Measurements from ENCODE around the gene YBEY. TPM values are rescaled to one million over a fixed set of nuclear protein-coding genes. Genes with fewer than 3 reads are reported as not detected.

Gene YBEY
- total and polyA plus RNA-seq, 2 of the 13 experiments (the other 11 are each of a cell fraction or from before 2014, with no cell fraction given): 6.5 to 8.9 TPM

GRCh38 chr21:46336603-46337002 lies 50.5 kb downstream of the YBEY start:
- ChIA-PET POLR2A (no interaction called here), CTCF (ENCODE audit: low intra/inter-chr PET ratio, low total read pairs) (no interaction called here)
- Histone ChIP-seq H3K4me2 (ENCODE audit: low read depth, low read length) (no peak overlapping the region), H3K79me2 (ENCODE audit: insufficient read depth, low read length) (peaks cover 4% of the 10 kb centered on the region), H3K4me1 (ENCODE audit: insufficient read depth, low read length) (no peaks in the 10 kb centered on the region), H4K20me1 (ENCODE audit: insufficient read depth, low read length) (no peaks in the 10 kb centered on the region), H3K4me3 (replicated peaks in 1 of 3; ENCODE audit: insufficient read depth in 1 of 3, low read depth in 2 of 3, low read length in 3 of 3) (no peak overlapping the region), H3K36me3 (replicated peaks in 1 of 2; ENCODE audit: control insufficient read depth in 1 of 2, insufficient read depth in 2 of 2, low read length in 2 of 2) (peaks cover 8 to 45% of the 10 kb centered on the region in 2 experiments), H3K27me3 (ENCODE audit: control insufficient read depth in 1 of 2, insufficient read depth in 2 of 2, low read length in 2 of 2) (no peaks in the 10 kb centered on the region), H3K27ac (ENCODE audit: extremely low read length, insufficient read depth, low read length) (no peak overlapping the region), H3K9me3 (ENCODE audit: low read length) (no peaks in the 10 kb centered on the region), H2AFZ (ENCODE audit: low read length) (no peak overlapping the region), H3K9ac (ENCODE audit: insufficient read depth, low read depth, low read length) (no peak overlapping the region)
- TF ChIP-seq SAP130 (CRISPR knock-in tag; IDR thresholded peaks at IDR 0.05; ENCODE audit: low read depth) (no peak), ZFP36 (IDR thresholded peaks at IDR 0.05; ENCODE audit: borderline replicate concordance, low read depth, low read length, partially characterized antibody) (no peak), ZNF709 (CRISPR knock-in tag; IDR thresholded peaks at IDR 0.05) (no peak), PPARG (CRISPR knock-in tag; conservative IDR thresholded peaks at IDR 0.05) (no peak), ZNF367 (CRISPR knock-in tag; IDR thresholded peaks at IDR 0.05; ENCODE audit: borderline replicate concordance) (no peak), ZNF317 (CRISPR knock-in tag; IDR thresholded peaks at IDR 0.05) (no peak), MYNN (CRISPR knock-in tag; IDR thresholded peaks at IDR 0.05; ENCODE audit: low read depth) (no peak), KLF12 (CRISPR knock-in tag; IDR thresholded peaks at IDR 0.05; ENCODE audit: borderline replicate concordance) (no peak), ZNF496 (CRISPR knock-in tag; IDR thresholded peaks at IDR 0.05; ENCODE audit: insufficient replicate concordance) (no peak), KAT2B (IDR thresholded peaks at IDR 0.05; ENCODE audit: borderline replicate concordance, low read depth, low read length) (no peak), SMAD1 (CRISPR knock-in tag; IDR thresholded peaks at IDR 0.05; ENCODE audit: borderline replicate concordance, low read depth) (no peak)
- TF ChIP-seq, protein P1, sequence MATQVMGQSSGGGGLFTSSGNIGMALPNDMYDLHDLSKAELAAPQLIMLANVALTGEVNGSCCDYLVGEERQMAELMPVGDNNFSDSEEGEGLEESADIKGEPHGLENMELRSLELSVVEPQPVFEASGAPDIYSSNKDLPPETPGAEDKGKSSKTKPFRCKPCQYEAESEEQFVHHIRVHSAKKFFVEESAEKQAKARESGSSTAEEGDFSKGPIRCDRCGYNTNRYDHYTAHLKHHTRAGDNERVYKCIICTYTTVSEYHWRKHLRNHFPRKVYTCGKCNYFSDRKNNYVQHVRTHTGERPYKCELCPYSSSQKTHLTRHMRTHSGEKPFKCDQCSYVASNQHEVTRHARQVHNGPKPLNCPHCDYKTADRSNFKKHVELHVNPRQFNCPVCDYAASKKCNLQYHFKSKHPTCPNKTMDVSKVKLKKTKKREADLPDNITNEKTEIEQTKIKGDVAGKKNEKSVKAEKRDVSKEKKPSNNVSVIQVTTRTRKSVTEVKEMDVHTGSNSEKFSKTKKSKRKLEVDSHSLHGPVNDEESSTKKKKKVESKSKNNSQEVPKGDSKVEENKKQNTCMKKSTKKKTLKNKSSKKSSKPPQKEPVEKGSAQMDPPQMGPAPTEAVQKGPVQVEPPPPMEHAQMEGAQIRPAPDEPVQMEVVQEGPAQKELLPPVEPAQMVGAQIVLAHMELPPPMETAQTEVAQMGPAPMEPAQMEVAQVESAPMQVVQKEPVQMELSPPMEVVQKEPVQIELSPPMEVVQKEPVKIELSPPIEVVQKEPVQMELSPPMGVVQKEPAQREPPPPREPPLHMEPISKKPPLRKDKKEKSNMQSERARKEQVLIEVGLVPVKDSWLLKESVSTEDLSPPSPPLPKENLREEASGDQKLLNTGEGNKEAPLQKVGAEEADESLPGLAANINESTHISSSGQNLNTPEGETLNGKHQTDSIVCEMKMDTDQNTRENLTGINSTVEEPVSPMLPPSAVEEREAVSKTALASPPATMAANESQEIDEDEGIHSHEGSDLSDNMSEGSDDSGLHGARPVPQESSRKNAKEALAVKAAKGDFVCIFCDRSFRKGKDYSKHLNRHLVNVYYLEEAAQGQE (IDR thresholded peaks at IDR 0.05; ENCODE audit: borderline replicate concordance in 1 of 2, low read depth in 1 of 2, low read length in 2 of 2): no peak
- TF ChIP-seq, protein P2, sequence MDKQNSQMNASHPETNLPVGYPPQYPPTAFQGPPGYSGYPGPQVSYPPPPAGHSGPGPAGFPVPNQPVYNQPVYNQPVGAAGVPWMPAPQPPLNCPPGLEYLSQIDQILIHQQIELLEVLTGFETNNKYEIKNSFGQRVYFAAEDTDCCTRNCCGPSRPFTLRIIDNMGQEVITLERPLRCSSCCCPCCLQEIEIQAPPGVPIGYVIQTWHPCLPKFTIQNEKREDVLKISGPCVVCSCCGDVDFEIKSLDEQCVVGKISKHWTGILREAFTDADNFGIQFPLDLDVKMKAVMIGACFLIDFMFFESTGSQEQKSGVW (CRISPR knock-in tag; IDR thresholded peaks at IDR 0.05; ENCODE audit: borderline replicate concordance): no peak
- TF ChIP-seq, protein P3, sequence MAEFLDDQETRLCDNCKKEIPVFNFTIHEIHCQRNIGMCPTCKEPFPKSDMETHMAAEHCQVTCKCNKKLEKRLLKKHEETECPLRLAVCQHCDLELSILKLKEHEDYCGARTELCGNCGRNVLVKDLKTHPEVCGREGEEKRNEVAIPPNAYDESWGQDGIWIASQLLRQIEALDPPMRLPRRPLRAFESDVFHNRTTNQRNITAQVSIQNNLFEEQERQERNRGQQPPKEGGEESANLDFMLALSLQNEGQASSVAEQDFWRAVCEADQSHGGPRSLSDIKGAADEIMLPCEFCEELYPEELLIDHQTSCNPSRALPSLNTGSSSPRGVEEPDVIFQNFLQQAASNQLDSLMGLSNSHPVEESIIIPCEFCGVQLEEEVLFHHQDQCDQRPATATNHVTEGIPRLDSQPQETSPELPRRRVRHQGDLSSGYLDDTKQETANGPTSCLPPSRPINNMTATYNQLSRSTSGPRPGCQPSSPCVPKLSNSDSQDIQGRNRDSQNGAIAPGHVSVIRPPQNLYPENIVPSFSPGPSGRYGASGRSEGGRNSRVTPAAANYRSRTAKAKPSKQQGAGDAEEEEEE (CRISPR knock-in tag; IDR thresholded peaks at IDR 0.05; ENCODE audit: borderline replicate concordance): no peak
- BruUV-seq (replicated peaks): no TSS peak
- ATAC-seq: no peak
- FAIRE-seq: no peak
- no peak for DNase-seq (ENCODE audit: low spot score)
- intact Hi-C loops (cut with micrococcal nuclease; ENCODE audit: unreplicated experiment) (no loop called here), in situ Hi-C loops (cut with HindIII; ENCODE audit: extremely low pct_ligation_motif_present, low pct_unique_long_range_greater_than_20kb) (no loop called here)
- WGBS (ENCODE audit: low lambda C conversion rate): 93% methylated on average over 3 of the region's 3 CpGs
